ENCODE results near the gene OR4M1.

DNA sequence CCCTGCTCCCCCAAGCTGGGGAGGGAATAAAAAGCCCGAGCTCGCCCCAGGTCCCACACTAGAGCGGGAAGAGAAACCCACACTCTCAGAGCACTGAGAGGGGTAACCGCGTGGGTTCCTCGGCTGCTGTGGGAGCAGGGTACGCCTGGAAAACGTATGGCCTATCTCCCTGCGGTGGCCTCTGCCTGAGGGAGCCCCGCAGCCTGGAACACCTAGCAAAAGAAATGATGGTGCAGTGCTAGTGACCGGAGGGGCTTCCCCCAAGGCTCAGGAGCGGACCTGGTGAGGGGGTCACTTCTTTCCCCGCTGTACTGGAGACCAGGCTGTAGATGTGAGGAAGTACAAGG is 27.8 kb downstream of the OR4M1 start:
- TF ChIP-seq CTCF (conservative IDR thresholded peaks at IDR 0.05), result no peak
- no peak for TF ChIP-seq EZH2 (IDR thresholded peaks at IDR 0.05; ENCODE audit: low read depth)

Measured in PC-9 (cell line).